Stimulated activated CD4-positive, alpha-beta T cell treated with anti-CD3 and anti-CD28 coated beads, Interleukin-4, amount 100 ng/mL, for 24 hours (primary cell): ENCODE results near the gene RRAGA.
"Not testable (repeated sequence)": the region's sequence is repeated elsewhere in the genome, so short reads cannot be mapped to it uniquely, and the experiment has no call there.

Source experiments
- DNase-seq: peaks from one replicate; pipeline ENCODE4 v3.0.0-alpha.2; 2020

Gene RRAGA

GRCh38 chr9:19087106-19088000 is 38.1 kb downstream of the RRAGA start:
- no peak for DNase-seq

- not testable (repeated sequence) for DNase-seq
Observed at GRCh38 chr9:19097431-19097830, 48.2 kb downstream of the RRAGA start.
